Erythroblast (primary cell): ENCODE results near the gene RIMS1.
"Not testable (repeated sequence)": the region's sequence is repeated elsewhere in the genome, so short reads cannot be mapped to it uniquely, and the experiment has no call there.

Source experiments
- DNase-seq, 2 experiments: peaks; one replicate each; lab custom pipeline; 2025; lab: John Stamatoyannopoulos, UW
- GATA1 ChIP-seq: IDR thresholded peaks from 2 replicates; pipeline ENCODE4 v1.6.1; 2011; ENCODE audit warnings: low read depth, mild to moderate bottlenecking, control low read depth, low read length, moderate library complexity
- POLR2A ChIP-seq: IDR thresholded peaks from 2 replicates; pipeline ENCODE4 v1.6.1; 2011; ENCODE audit warnings: mild to moderate bottlenecking, low read length

Gene RIMS1

GRCh38 chr6:72324591-72324990, 438.2 kb downstream of the RIMS1 start:
- TF ChIP-seq POLR2A, result no peak
- TF ChIP-seq GATA1, result no peak
- no peak for DNase-seq

GRCh38 chr6:72328775-72329174, 442.4 kb downstream of the RIMS1 start:
- no peak for DNase-seq
- TF ChIP-seq POLR2A (no peak), GATA1 (no peak)

GRCh38 chr6:72335203-72335602, 448.9 kb downstream of the RIMS1 start:
- DNase-seq, result not testable (repeated sequence)

GRCh38 chr6:72348926-72349325, 462.6 kb downstream of the RIMS1 start:
- no peak for TF ChIP-seq GATA1
- TF ChIP-seq POLR2A, result no peak

GRCh38 chr6:72350296-72350881, 464.0 kb downstream of the RIMS1 start:
- DNase-seq, result no peak
- TF ChIP-seq POLR2A (no peak), GATA1 (no peak)

More at GRCh38 chr6:72348926-72349325, 462.6 kb downstream of the RIMS1 start:
- DNase-seq, result no peak

- no peak for DNase-seq
- TF ChIP-seq GATA1 (no peak), POLR2A (no peak)
These were observed 477.7 kb downstream of the RIMS1 start for GRCh38 chr6:72363844-72364740.

- TF ChIP-seq POLR2A (no peak), GATA1 (no peak)
These were observed 479.4 kb downstream of the RIMS1 start for GRCh38 chr6:72365773-72366172.

GRCh38 chr6:72367439-72367838, 481.1 kb downstream of the RIMS1 start:
- DNase-seq, result no peak
- no peak for TF ChIP-seq GATA1
- no peak for TF ChIP-seq POLR2A

More at GRCh38 chr6:72365773-72366172, 479.4 kb downstream of the RIMS1 start:
- no peak for DNase-seq

GRCh38 chr6:72371473-72371872, 485.1 kb downstream of the RIMS1 start:
- DNase-seq, result no peak
- TF ChIP-seq POLR2A (no peak), GATA1 (no peak)

GRCh38 chr6:72374172-72374571, 487.8 kb downstream of the RIMS1 start:
- TF ChIP-seq GATA1 (no peak), POLR2A (no peak)
- no peak for DNase-seq

- TF ChIP-seq GATA1 (no peak), POLR2A (no peak)
- DNase-seq, result no peak
These were observed 488.5 kb downstream of the RIMS1 start for GRCh38 chr6:72374857-72375256.

GRCh38 chr6:72376736-72377135, 490.4 kb downstream of the RIMS1 start:
- no peak for DNase-seq
- no peak for TF ChIP-seq POLR2A
- TF ChIP-seq GATA1, result no peak

- no peak for TF ChIP-seq GATA1
- no peak for TF ChIP-seq POLR2A
- no peak for DNase-seq
These were observed 494.7 kb downstream of the RIMS1 start for GRCh38 chr6:72381076-72381475.
